HG03060 (cell line): ENCODE results near the gene SALL1.

ENCODE experiments used
- ATAC-seq: cut with Tn5 transposase; IDR thresholded peaks from one replicate; pipeline ENCODE4 v1.9.1; 2021; ENCODE audit warnings: low read depth, moderate number of reproducible peaks; ENCODE audit not compliant: unreplicated experiment

SALL1 gene

GRCh38 chr16:51150888-51151320 is at the start of gene SALL1:
TSS of gene SALL1 (minus strand) at chr16:51151270. CDS start at chr16:51151241, 29 bp downstream.
- ATAC-seq = no peak

GRCh38 chr16:51200793-51201192 is 49.7 kb upstream of the SALL1 start:
- no peak for ATAC-seq

- no peak for ATAC-seq
Observed at GRCh38 chr16:51197953-51198748, 47.1 kb upstream of the SALL1 start.

GRCh38 chr16:51193879-51194278 is 42.8 kb upstream of the SALL1 start:
- ATAC-seq = no peak

- ATAC-seq = no peak
Observed at GRCh38 chr16:51184702-51185433, 33.8 kb upstream of the SALL1 start.

- ATAC-seq = no peak
Observed at GRCh38 chr16:51181503-51181811, 30.4 kb upstream of the SALL1 start.

GRCh38 chr16:51180719-51181502 is 29.8 kb upstream of the SALL1 start:
- ATAC-seq = no peak

GRCh38 chr16:51175081-51175480 is 24.0 kb upstream of the SALL1 start:
- ATAC-seq = no peak

- no peak for ATAC-seq
Observed at GRCh38 chr16:51172368-51172767, 21.3 kb upstream of the SALL1 start.

- ATAC-seq = no peak
Observed at GRCh38 chr16:51168755-51169154, 17.7 kb upstream of the SALL1 start.

- no peak for ATAC-seq
Observed at GRCh38 chr16:51167170-51167895, 16.3 kb upstream of the SALL1 start.

GRCh38 chr16:51166541-51166940 is 15.5 kb upstream of the SALL1 start:
- ATAC-seq = no peak

- no peak for ATAC-seq
Observed at GRCh38 chr16:51166091-51166490, 15.0 kb upstream of the SALL1 start.

GRCh38 chr16:51165043-51165442 is 14.0 kb upstream of the SALL1 start:
- ATAC-seq = no peak

GRCh38 chr16:51164574-51164973 is 13.5 kb upstream of the SALL1 start:
- ATAC-seq = no peak

- ATAC-seq = no peak
Observed at GRCh38 chr16:51163894-51164566, 13.0 kb upstream of the SALL1 start.

- ATAC-seq = no peak
Observed at GRCh38 chr16:51163366-51163765, 12.3 kb upstream of the SALL1 start.

GRCh38 chr16:51161440-51162195 is 10.5 kb upstream of the SALL1 start:
- no peak for ATAC-seq

- no peak for ATAC-seq
Observed at GRCh38 chr16:51159865-51160264, 8.8 kb upstream of the SALL1 start.
